CD4-positive, alpha-beta T cell (primary cell): ENCODE results near the gene C1orf94. TPM values are rescaled to one million over a fixed set of nuclear protein-coding genes. Genes with fewer than 3 reads are reported as not detected.

Experiments used
- ATAC-seq: fragments of 200-7000 bp; cut with Tn5 transposase; one replicate; pipeline ENCODE4 v1.10.0; 2022; ENCODE audit warnings: mild to moderate bottlenecking; ENCODE audit not compliant: poor library complexity
- CTCF ChIA-PET: fragments of 350-600 bp; sonication (Branson Sonifier 250); formaldehyde crosslinking; loops from one replicate; lab custom pipeline; 2021; ENCODE audit warnings: antibody characterized with exemption, inconsistent platforms; lab: Charles Lee
- POLR2A ChIA-PET: fragments of 350-600 bp; sonication (Branson Sonifier 250); formaldehyde crosslinking; loops from one replicate; lab custom pipeline; 2021; ENCODE audit warnings: antibody characterized with exemption, inconsistent platforms; lab: Charles Lee
- DNase-seq, 14 experiments: peaks; one replicate each; pipeline ENCODE4 v3.0.0-alpha.2; 2013 to 2020; ENCODE audit warnings: mixed read lengths in 2 of 14
- H3K27ac ChIP-seq, 2 donors: one replicate each; pipeline versions ENCODE4 v1.5.1 to v1.7.0; 2013; ENCODE audit warnings: low read length in 2 of 2, low read depth in 1 of 2, mild to moderate bottlenecking in 1 of 2
- H3K27me3 ChIP-seq, 2 experiments: 1 replicate in 1 of 2; 2 replicates in 1 of 2; pipeline versions ENCODE4 v1.6.1 to v1.7.0; 2013; ENCODE audit warnings: low read length in 2 of 2, control low read depth in 1 of 2, mild to moderate bottlenecking in 1 of 2, moderate library complexity in 1 of 2; ENCODE audit not compliant: insufficient read depth in 2 of 2, control insufficient read depth in 1 of 2
- H3K36me3 ChIP-seq: one replicate; pipeline ENCODE4 v1.6.1; 2013; ENCODE audit warnings: low read length, control low read depth; ENCODE audit not compliant: insufficient read depth
- H3K4me1 ChIP-seq: one replicate; pipeline ENCODE4 v1.6.1; 2013; ENCODE audit warnings: low read length, control low read depth; ENCODE audit not compliant: insufficient read depth
- H3K4me3 ChIP-seq: one replicate; pipeline ENCODE4 v1.5.1; 2013; ENCODE audit warnings: mild to moderate bottlenecking, low read length, moderate library complexity
- H3K9me3 ChIP-seq, 2 experiments: 1 replicate in 1 of 2; 2 replicates in 1 of 2; pipeline versions ENCODE4 v1.6.1 to v1.7.0; 2013; ENCODE audit warnings: low read length in 2 of 2, mild to moderate bottlenecking in 2 of 2, control low read depth in 1 of 2, moderate library complexity in 1 of 2; ENCODE audit not compliant: control insufficient read depth in 1 of 2, insufficient read depth in 1 of 2
- H3K27ac Mint-ChIP-seq: one replicate; pipeline ENCODE4 v1.8.0; 2020; ENCODE audit warnings: mixed read lengths
- H3K27me3 Mint-ChIP-seq: one replicate; pipeline ENCODE4 v1.8.0; 2021; ENCODE audit warnings: mixed read lengths
- H3K36me3 Mint-ChIP-seq: one replicate; pipeline ENCODE4 v1.8.0; 2021; ENCODE audit warnings: low read depth, mixed read lengths
- H3K4me1 Mint-ChIP-seq: one replicate; pipeline ENCODE4 v1.8.0; 2021; ENCODE audit warnings: low read depth, mixed read lengths
- H3K4me3 Mint-ChIP-seq: one replicate; pipeline ENCODE4 v1.8.0; 2020; ENCODE audit warnings: mild to moderate bottlenecking, mixed read lengths
- H3K9me3 Mint-ChIP-seq: one replicate; pipeline ENCODE4 v1.8.0; 2020; ENCODE audit warnings: mixed read lengths
- CTCF ChIP-seq: fragments of 200-600 bp; IDR thresholded peaks from one replicate; pipeline ENCODE4 v1.8.0; 2022; ENCODE audit warnings: antibody characterized with exemption, mild to moderate bottlenecking
- intact Hi-C, 2 experiments: fragments of 100-400 bp; cut with DNase I in 1 of 2; cut with micrococcal nuclease in 1 of 2; formaldehyde crosslinking; loops; one replicate each; pipeline versions ENCODE4 v1.15.1 to v1.9.0; 2023 to 2025; cut with DNase I, micrococcal nuclease
- polyA plus RNA-seq, 2 donors: library from polyadenylated mRNA; unstranded; fragments of 120-200 nt; gene quantifications; one replicate each; pipeline ENCODE4 v1.2.1, GENCODE V29; 2013
- total RNA-seq, 174 experiments: library from RNA in 2 of 174; stranded (reverse) in 2 of 174; gene quantifications; one replicate each; pipeline ENCODE4 v1.2.3 and lab custom pipeline; 2021 to 2026

C1orf94 gene
- total RNA-seq, result not detected
- polyA plus RNA-seq (2013, experiment 1 of 2), result not detected
- polyA plus RNA-seq (2013, experiment 2 of 2), result not detected
- 0 to 0.16 (median 0) reads per million in 172 experiments for total RNA-seq (lab: John Stamatoyannopoulos, UW)

GRCh38 chr1:34176830-34177603 lies at the start of gene C1orf94:
C1orf94 (plus strand) TSS chr1:34176907; CDS start chr1:34177790, 883 bp downstream.
- ChIA-PET POLR2A (no interaction called here), CTCF (no interaction called here)
- H3K4me3 ChIP-seq, result no peak within 1 kb of the TSS
- H3K4me1 ChIP-seq, result no peaks in the 10 kb centered on the region
- no peak for TF ChIP-seq CTCF
- Mint-ChIP-seq H3K36me3 (no peaks in the 10 kb centered on the region), H3K4me3 (no peak within 1 kb of the TSS), H3K27me3 (peaks cover 74% of the 10 kb centered on the region), H3K27ac (no peak within 1 kb of the TSS), H3K4me1 (no peaks in the 10 kb centered on the region), H3K9me3 (no peaks in the 10 kb centered on the region)
- H3K27ac ChIP-seq, result no peak within 1 kb of the TSS
- intact Hi-C loops, result no loop called here
- no peaks in the 10 kb centered on the region for H3K36me3 ChIP-seq
- H3K9me3 ChIP-seq, result peaks cover 0 to 11% of the 10 kb centered on the region in 2 experiments
- DNase-seq (no peak), ATAC-seq (no peak)
- H3K27me3 ChIP-seq, result peaks cover 25 to 45% of the 10 kb centered on the region in 2 experiments

GRCh38 chr1:34127006-34128000 lies 49.4 kb upstream of the C1orf94 start:
- no peak for ATAC-seq
- Mint-ChIP-seq H3K27ac (no peak overlapping the region), H3K4me1 (no peaks in the 10 kb centered on the region), H3K36me3 (no peaks in the 10 kb centered on the region), H3K4me3 (no peak overlapping the region), H3K27me3 (peaks cover 25% of the 10 kb centered on the region), H3K9me3 (no peaks in the 10 kb centered on the region)
- ChIA-PET CTCF (no interaction called here), POLR2A (no interaction called here)
- Histone ChIP-seq H3K27me3 (peaks cover 0 to 3% of the 10 kb centered on the region in 2 experiments), H3K4me3 (no peak overlapping the region), H3K9me3 (peaks cover 0 to 11% of the 10 kb centered on the region in 2 experiments), H3K4me1 (no peaks in the 10 kb centered on the region), H3K36me3 (no peaks in the 10 kb centered on the region), H3K27ac (no peak overlapping the region)
- no peak for DNase-seq
- intact Hi-C loops, result no loop called here
- no peak for TF ChIP-seq CTCF

- Mint-ChIP-seq H3K36me3 (no peaks in the 10 kb centered on the region), H3K4me1 (no peaks in the 10 kb centered on the region), H3K4me3 (no peak overlapping the region), H3K27ac (no peak overlapping the region), H3K27me3 (peaks cover 30% of the 10 kb centered on the region), H3K9me3 (no peaks in the 10 kb centered on the region)
- ChIA-PET CTCF (no interaction called here), POLR2A (no interaction called here)
- no peaks in the 10 kb centered on the region for H3K4me1 ChIP-seq
- DNase-seq (no peak), ATAC-seq (no peak)
- no peak overlapping the region for H3K27ac ChIP-seq
- H3K27me3 ChIP-seq, result peaks cover 0 to 3% of the 10 kb centered on the region in 2 experiments
- peaks cover 0 to 11% of the 10 kb centered on the region in 2 experiments for H3K9me3 ChIP-seq
- TF ChIP-seq CTCF, result no peak
- intact Hi-C loops, result no loop called here
- H3K36me3 ChIP-seq, result no peaks in the 10 kb centered on the region
- no peak overlapping the region for H3K4me3 ChIP-seq
These were observed 48.4 kb upstream of the C1orf94 start for GRCh38 chr1:34128186-34128889.
